ENCODE measurements around the gene ELN. TPM values are rescaled to one million over a fixed set of nuclear protein-coding genes. Genes with fewer than 3 reads are reported as not detected.

Gene ELN
- total RNA-seq, 1 donor from 2014 or later: not detected

DNA sequence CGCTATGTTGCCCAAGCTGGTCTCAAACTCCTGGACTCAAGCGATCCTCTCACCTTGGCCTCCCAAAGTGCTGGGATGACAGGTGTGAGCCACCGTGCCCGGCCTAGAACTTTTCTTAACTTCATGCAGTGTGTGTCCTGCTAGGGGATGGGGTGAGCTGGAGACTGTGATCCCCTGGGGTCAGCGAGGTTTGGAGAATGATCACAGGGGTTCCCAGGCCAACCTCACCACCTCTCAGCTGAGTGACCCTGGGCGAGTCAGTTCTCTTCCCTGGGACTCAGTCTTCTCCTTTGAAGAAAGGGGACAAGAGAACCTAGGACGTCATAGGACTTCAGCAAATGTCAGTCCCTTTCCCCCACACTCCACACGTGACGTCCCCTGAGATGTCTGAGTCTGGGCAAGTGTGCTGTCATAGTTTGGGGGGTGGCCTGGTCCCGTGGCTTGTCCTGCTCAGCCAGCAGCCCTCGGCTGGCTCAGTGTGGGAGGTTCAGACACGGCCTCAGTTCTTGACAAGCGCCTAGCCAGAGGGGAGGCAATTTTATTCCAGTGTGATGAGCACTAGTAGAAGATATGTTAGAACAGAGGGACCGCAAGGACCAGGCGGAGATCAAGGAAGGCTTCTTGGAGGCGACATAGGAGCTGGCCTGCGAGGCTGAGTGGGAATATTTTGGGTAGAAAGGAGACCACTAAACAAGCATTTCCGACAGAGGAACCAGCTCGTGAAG, 43.3 kb upstream of the ELN start:
- H3K27me3 ChIP-seq (ENCODE audit: control insufficient read depth, insufficient read depth, low read length): no peaks in the 10 kb centered on the region
- TF ChIP-seq, protein P1, sequence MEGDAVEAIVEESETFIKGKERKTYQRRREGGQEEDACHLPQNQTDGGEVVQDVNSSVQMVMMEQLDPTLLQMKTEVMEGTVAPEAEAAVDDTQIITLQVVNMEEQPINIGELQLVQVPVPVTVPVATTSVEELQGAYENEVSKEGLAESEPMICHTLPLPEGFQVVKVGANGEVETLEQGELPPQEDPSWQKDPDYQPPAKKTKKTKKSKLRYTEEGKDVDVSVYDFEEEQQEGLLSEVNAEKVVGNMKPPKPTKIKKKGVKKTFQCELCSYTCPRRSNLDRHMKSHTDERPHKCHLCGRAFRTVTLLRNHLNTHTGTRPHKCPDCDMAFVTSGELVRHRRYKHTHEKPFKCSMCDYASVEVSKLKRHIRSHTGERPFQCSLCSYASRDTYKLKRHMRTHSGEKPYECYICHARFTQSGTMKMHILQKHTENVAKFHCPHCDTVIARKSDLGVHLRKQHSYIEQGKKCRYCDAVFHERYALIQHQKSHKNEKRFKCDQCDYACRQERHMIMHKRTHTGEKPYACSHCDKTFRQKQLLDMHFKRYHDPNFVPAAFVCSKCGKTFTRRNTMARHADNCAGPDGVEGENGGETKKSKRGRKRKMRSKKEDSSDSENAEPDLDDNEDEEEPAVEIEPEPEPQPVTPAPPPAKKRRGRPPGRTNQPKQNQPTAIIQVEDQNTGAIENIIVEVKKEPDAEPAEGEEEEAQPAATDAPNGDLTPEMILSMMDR (IDR thresholded peaks at IDR 0.05; ENCODE audit: insufficient read depth, low read length, poor library complexity, severe bottlenecking): no peak
- DNase-seq (ENCODE audit: low read depth): no peak
- no peaks in the 10 kb centered on the region for H3K36me3 ChIP-seq (ENCODE audit: control insufficient read depth, insufficient read depth, low read length)
- no peak overlapping the region for H3K4me3 ChIP-seq (ENCODE audit: low read depth, low read length)

DNA sequence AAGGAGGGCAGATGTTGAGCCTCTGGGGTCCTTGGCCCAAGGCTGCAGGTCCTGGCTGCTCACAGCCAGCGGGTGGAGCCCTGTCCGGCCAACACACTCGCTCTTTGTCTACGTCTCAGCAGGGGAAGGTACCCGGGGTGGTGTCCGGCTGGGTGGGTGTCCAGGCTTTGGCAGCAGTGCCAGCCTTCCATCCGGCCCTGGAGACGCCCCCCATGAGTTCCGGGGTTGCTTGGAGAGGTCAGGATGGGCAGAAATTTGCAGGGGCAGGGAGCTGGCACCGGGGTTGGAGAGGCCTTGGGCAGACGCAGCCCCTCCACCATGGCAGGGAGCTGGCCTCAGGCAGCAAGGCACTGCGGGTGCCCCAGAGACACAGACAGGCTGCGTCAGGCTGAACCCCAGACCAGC, 42.2 kb upstream of the ELN start:
- no peaks in the 10 kb centered on the region for H3K36me3 ChIP-seq (ENCODE audit: control insufficient read depth, insufficient read depth, low read length)
- H3K27me3 ChIP-seq (ENCODE audit: control insufficient read depth, insufficient read depth, low read length): no peaks in the 10 kb centered on the region
- no peak overlapping the region for H3K4me3 ChIP-seq (ENCODE audit: low read depth, low read length)
- TF ChIP-seq, protein P1 (IDR thresholded peaks at IDR 0.05; ENCODE audit: insufficient read depth, low read length, poor library complexity, severe bottlenecking): no peak
- no peak for DNase-seq (ENCODE audit: low read depth)

DNA sequence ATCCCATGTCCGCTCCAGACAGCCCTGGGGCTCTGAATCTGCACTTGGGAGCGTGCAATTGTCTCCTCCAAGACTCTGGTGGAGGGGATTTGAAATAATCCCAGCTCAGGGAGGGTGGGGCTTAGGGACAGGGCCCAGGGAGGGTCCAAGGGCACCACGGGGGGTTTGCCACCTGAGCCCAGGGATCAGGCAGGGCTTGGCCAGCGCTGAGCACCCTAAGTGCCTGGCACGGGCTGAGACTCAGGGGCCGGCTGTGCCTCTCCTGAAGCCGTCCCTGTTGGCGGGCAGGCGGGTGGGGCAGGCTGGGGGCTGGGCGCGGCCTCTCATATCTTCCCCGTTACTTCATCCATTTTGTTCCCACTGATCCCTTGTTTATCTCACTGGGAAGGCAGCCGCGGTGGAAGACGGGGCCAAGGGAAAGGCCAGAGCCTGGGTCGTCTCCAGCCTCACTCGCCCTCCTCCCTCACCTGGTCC, 41.8 kb upstream of the ELN start:
- no peak overlapping the region for H3K4me3 ChIP-seq (ENCODE audit: low read depth, low read length)
- no peak for DNase-seq (ENCODE audit: low read depth)
- TF ChIP-seq, protein P1 (IDR thresholded peaks at IDR 0.05; ENCODE audit: insufficient read depth, low read length, poor library complexity, severe bottlenecking): no peak
- H3K27me3 ChIP-seq (ENCODE audit: control insufficient read depth, insufficient read depth, low read length): no peaks in the 10 kb centered on the region
- H3K36me3 ChIP-seq (ENCODE audit: control insufficient read depth, insufficient read depth, low read length): no peaks in the 10 kb centered on the region

DNA sequence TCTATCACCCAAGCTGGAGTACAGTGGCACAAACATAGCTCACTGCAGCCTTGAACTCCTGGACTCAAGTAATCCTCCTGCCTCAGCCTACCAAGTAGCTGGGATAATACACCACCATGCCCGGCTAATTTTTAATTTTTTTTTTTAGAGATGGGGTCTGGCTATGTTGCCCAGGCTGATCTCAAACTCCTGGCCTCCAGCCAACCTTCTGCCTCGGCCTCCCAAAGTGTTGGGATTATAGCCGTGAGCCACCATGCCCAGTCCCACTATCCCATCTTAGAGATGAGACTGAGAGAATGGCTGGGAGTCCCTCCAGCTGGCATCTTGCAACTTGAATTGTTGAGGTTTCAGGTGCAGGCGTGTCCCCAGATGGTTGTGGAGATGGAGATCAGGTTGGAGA, 40.7 kb upstream of the ELN start:
- Histone ChIP-seq H3K27me3 (ENCODE audit: control insufficient read depth, insufficient read depth, low read length) (no peaks in the 10 kb centered on the region), H3K4me3 (ENCODE audit: low read depth, low read length) (no peak overlapping the region), H3K36me3 (ENCODE audit: control insufficient read depth, insufficient read depth, low read length) (no peaks in the 10 kb centered on the region)
- no peak for DNase-seq (ENCODE audit: low read depth)
- TF ChIP-seq, protein P1 (IDR thresholded peaks at IDR 0.05; ENCODE audit: insufficient read depth, low read length, poor library complexity, severe bottlenecking): no peak

DNA sequence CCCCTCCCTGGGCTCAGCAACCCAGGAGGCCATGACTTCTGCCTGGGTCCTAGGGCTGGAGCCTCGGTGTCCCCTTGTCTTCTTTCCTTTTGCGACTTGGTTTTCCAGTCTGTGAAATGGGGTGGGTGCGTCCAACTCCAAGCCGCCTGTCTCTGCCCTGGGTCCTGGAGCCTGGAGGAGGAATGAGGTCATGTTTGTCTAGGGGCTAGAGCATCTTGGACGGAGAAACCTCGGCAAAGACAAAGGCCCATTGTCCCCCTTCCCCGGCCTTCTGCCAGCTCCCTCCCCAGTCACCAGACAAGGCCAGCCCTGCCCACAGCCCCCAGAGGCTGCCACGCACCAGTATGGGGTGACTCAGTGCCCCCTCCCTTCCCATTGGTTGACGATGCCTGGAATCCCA, 39.8 kb upstream of the ELN start:
- no peaks in the 10 kb centered on the region for H3K27me3 ChIP-seq (ENCODE audit: control insufficient read depth, insufficient read depth, low read length)
- no peak for DNase-seq (ENCODE audit: low read depth)
- no peaks in the 10 kb centered on the region for H3K36me3 ChIP-seq (ENCODE audit: control insufficient read depth, insufficient read depth, low read length)
- TF ChIP-seq, protein P1 (IDR thresholded peaks at IDR 0.05; ENCODE audit: insufficient read depth, low read length, poor library complexity, severe bottlenecking): no peak
- H3K4me3 ChIP-seq (ENCODE audit: low read depth, low read length): no peak overlapping the region

All from kidney epithelial cell (primary cell).